ENCODE results near the gene UQCRC2.
"Not testable (repeated sequence)": the region's sequence is repeated elsewhere in the genome, so short reads cannot be mapped to it uniquely, and the experiment has no call there.

UQCRC2 gene

GRCh38 chr16:21952793-21953540, at the start of gene UQCRC2:
TSS of gene UQCRC2 (plus strand) at chr16:21953361. CDS start at chr16:21953424, 63 bp downstream.
- intact Hi-C loops (cut with DNase I) = loop anchor here (2.0 to 5.0 kb wide), 2 partner anchors 54 to 236 kb away; partner anchors contain the start of gene MOSMO
- peak; percentile 86 to 99 (median 91) for DNase-seq

DNA sequence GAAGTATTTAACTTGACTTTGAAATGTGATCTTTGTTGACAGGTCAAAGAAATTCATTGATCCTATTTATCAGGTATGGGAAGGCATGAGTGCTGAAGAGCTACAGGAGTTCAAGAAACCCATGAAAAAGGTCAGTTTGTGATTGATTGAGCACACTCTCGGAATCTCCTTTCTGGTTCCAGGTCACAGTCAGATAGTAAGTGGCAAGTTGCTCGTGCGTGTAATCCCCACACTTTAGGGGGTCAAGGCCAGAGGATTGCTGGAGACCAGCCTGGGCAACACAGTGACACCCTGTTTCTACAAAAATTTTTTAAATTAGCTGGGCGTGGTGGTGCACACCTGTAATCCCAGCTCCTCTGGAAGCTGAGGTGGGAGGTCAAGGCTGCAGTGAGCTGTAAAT, 20.5 kb upstream of the UQCRC2 start:
- DNase-seq; intact Hi-C loops (cut with DNase I): not testable (repeated sequence)

DNA sequence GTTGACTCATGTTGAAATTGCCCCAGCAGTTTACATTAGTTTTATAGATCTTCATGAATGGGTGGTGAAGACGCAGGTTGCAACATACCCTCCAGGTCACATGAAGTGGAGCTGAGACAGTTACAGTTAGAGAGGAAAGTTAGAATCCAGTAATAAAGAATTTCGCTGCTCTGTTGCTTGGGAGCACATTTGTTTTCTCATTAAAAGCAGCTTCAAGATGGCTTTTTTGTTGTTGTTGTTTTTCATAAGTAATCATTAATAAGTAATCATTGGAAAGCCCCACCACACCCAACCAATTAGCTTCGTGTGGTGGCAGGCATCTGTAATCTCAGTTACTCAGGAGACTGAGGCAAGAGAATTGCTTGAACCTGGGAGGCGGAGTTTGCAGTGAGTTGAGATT, 19.8 kb upstream of the UQCRC2 start:
- DNase-seq; intact Hi-C loops (cut with DNase I): not testable (repeated sequence)

DNA sequence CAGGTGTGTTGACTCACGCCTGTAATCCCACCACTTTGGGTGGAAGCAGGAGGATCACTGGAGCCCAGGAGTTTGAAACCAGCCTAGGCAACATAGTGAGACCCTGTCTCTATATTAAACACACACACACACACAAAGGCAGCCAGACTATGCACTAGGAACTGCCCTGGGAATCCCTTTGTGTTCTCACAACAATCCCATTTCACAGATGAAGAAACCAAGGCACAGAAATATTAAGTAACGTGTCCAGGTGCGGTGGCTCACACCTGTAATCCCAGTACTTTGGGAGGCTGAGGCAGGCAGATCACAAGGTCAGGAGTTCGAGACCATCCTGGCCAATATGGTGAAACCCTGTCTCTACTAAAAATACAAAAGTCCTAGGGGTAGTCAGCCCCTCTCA, 19.4 kb upstream of the UQCRC2 start:
- DNase-seq; intact Hi-C loops (cut with DNase I): not testable (repeated sequence)

DNA sequence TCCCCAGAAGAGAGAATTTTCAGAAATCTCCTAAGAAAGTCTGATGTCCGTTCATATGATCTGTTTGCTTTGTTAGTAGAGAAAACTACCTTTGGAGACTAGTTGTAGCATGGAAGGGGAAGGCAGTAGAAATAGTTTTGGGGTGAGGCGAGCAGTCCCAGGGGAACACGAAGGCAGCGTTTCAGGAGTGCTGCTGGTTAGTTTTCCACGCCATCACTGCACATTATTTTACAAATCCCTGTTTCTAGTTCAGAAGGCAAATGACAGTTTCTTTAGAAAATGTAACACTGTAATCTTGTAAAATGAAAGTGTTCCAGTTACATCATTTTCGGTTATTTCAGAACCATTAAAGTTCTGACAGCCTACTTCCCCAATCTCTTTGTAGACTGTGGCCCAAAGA, 16.9 kb upstream of the UQCRC2 start:
- intact Hi-C loops (cut with DNase I); DNase-seq: not testable (repeated sequence)

- DNase-seq = no peak
- intact Hi-C loops (cut with DNase I) = no loop called here
Measured at GRCh38 chr16:21937336-21937829, 15.8 kb upstream of the UQCRC2 start.

GRCh38 chr16:21940570-21940969, 12.6 kb upstream of the UQCRC2 start:
- no peak for DNase-seq
- intact Hi-C loops (cut with DNase I) = no loop called here

GRCh38 chr16:21943571-21943970, 9.6 kb upstream of the UQCRC2 start:
- no peak for DNase-seq
- intact Hi-C loops (cut with DNase I) = no loop called here

DNA sequence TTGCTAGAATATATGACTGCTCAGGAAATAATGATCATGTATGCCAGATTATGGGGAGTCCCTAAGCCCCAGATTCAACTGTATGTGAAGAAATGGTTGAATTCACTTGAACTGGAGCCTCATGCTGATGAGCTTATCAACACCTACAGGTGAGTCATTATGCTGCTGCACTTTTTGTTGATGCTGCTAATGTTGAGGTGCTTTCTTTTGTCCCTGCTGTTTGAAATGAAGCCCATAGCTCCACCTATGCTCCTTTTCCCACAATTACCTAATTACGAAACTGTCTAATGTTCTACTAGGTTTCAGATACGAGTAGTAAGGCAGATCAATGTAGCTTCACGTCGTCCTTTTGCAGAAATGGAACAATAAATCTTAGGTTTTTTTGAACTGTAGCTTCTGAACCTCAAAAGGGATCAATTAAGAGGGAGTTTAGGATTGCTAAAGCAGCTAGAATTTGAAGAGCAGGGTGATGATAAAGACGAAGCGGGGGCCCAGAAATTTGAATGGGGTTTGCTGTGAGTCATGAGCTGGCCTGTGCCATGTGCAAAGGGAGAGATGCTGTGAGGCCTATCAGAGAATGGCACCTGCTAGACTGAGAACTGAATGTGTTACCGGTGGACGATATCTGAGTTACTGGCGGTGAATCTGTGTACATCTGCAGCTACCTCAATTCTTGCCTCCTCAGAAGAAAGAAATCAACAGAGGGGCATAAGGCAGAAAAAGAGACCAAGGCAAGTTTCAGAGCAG, 6.1 kb upstream of the UQCRC2 start:
- intact Hi-C loops (cut with DNase I) = no loop called here
- DNase-seq = no peak

- DNase-seq = no peak
- intact Hi-C loops (cut with DNase I) = loop anchor here (5.0 kb wide), 1 partner anchor 58 kb away; the partner anchor contains the start of gene MOSMO
Measured at GRCh38 chr16:21949713-21950260, 3.4 kb upstream of the UQCRC2 start.

- intact Hi-C loops (cut with DNase I) = loop anchor here (5.0 kb wide), 1 partner anchor 56 kb away; the partner anchor contains the start of gene MOSMO
- DNase-seq = peak in 1 of 10 donors; percentile 16
Measured at GRCh38 chr16:21950782-21951521, 2.2 kb upstream of the UQCRC2 start.

- DNase-seq = peak; percentile 42 to 92 (median 62)
- intact Hi-C loops (cut with DNase I) = loop anchor here (2.0 to 5.0 kb wide), 2 partner anchors 55 to 237 kb away; partner anchors contain the start of gene MOSMO
Measured at GRCh38 chr16:21952040-21952792, 945 bp upstream of the UQCRC2 start.

- no peak for DNase-seq
- intact Hi-C loops (cut with DNase I) = loop anchor here (2.0 to 5.0 kb wide), 2 partner anchors 54 to 235 kb away; partner anchors contain the start of gene MOSMO
Measured at GRCh38 chr16:21953541-21953902, 361 bp downstream of the UQCRC2 start.

DNA sequence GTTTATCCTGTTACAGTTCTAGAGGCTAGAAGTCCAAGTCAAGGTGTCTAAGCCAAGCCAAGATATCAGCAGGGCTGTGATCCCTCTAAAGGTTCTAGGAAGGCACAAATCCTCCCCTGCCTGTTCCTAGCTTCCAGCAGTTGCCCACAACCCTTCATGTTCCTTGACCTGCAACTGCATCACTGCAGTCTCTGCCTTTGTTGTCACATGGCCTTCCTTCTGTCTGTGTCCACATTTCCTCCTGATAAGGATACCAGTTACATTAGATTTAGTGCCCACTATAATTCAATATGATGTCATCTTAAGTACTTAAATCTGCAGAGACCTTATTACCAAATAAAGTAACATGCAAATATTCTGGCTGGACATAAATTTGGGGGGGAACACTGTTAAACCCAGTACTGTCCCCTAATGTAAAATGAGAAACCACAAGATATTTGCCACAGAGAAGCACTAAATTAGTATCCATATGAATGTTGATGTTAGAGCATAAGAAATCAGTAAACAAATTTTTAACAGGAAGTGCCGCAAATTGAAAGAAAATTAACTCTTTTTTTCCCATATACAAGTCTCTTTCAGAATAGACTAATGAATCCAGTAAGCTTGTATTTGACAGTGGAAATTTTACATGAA, 4.7 kb downstream of the UQCRC2 start:
- intact Hi-C loops (cut with DNase I) = no loop called here
- DNase-seq = no peak

GRCh38 chr16:21959050-21959449, 5.9 kb downstream of the UQCRC2 start:
- intact Hi-C loops (cut with DNase I) = no loop called here

GRCh38 chr16:21962475-21962874, 9.3 kb downstream of the UQCRC2 start:
- intact Hi-C loops (cut with DNase I) = no loop called here
- no peak for DNase-seq

More at GRCh38 chr16:21959050-21959449, 5.9 kb downstream of the UQCRC2 start:
- no peak for DNase-seq

GRCh38 chr16:21963887-21964286, 10.7 kb downstream of the UQCRC2 start:
- no peak for DNase-seq
- intact Hi-C loops (cut with DNase I) = no loop called here

DNA sequence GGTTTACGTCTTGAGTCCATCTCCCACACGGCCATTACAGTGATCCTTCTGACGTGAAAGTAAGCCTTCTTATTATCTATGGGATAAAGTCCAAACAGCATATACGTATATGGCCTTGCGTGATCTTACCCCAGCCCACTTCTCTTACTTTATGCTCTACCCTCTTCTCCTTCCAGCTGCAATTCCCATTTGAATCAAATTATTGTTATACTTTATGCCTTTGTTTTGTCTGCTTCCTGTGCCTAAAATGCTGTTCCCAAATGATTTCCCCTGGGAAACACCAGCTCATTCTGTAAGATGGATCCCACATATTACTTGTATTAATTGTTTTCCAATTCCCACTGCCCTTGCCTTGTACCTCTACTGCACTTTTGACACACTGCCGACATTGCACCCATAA, 11.2 kb downstream of the UQCRC2 start:
- intact Hi-C loops (cut with DNase I) = no loop called here
- no peak for DNase-seq

- DNase-seq = no peak
- intact Hi-C loops (cut with DNase I) = no loop called here
Measured at GRCh38 chr16:21971856-21972255, 18.7 kb downstream of the UQCRC2 start.
